Stimulated activated CD4-positive, alpha-beta T cell treated with anti-CD3 and anti-CD28 coated beads, Interleukin-4, amount 100 ng/mL, for 24 hours (primary cell): ENCODE results near the gene STXBP3.
A peak's percentile ranks its signal among the peaks of the same experiment; 100 is the strongest.
"Not testable (repeated sequence)": the region's sequence is repeated elsewhere in the genome, so short reads cannot be mapped to it uniquely, and the experiment has no call there.

ENCODE experiments used
- DNase-seq: peaks from one replicate; pipeline ENCODE4 v3.0.0-alpha.2; 2020

STXBP3 gene, protein sequence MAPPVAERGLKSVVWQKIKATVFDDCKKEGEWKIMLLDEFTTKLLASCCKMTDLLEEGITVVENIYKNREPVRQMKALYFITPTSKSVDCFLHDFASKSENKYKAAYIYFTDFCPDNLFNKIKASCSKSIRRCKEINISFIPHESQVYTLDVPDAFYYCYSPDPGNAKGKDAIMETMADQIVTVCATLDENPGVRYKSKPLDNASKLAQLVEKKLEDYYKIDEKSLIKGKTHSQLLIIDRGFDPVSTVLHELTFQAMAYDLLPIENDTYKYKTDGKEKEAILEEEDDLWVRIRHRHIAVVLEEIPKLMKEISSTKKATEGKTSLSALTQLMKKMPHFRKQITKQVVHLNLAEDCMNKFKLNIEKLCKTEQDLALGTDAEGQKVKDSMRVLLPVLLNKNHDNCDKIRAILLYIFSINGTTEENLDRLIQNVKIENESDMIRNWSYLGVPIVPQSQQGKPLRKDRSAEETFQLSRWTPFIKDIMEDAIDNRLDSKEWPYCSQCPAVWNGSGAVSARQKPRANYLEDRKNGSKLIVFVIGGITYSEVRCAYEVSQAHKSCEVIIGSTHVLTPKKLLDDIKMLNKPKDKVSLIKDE

DNA sequence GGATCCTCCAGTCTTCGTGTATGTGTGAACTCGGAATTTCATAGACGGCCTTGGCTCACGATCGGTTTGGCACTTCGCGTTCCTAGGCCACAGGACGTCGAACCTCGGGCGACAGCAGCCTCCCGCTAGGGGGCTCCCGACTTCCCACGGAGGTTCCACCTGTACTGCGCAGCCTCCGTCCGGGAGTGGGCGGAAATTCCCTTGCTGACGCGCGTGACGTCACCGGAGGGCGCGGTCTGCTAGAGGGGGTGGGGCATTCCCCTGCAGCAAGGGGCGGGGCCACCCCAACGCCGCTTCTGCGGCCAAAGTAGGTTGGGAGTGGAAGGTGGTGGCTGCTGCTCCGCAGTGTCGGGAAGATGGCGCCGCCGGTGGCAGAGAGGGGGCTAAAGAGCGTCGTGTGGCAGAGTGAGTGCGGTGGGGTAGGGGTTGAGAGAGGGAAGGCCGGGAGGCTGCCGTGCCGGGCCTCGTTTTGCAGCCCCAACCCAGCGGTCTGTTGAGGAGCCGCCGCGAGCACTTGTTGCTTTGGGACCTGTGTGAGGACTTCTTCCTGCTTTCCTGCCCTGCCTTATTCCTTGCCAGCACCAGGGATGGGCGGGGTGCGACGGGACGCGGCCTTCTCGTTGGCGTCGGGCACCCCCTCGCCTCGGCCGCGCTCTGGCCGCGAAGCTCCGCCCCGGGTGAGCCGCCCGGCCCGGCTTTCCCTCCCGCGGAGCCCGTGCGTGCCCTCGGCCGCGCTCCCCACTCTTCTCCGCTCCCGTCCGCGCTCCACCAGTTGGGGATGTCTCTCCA is at the start of gene STXBP3:
Gene STXBP3 (plus strand): TSS at position 293 of the 789 bp plus-strand sequence. CDS start 64 bp downstream, at position 357.
- peak; percentile 100 for DNase-seq

DNA sequence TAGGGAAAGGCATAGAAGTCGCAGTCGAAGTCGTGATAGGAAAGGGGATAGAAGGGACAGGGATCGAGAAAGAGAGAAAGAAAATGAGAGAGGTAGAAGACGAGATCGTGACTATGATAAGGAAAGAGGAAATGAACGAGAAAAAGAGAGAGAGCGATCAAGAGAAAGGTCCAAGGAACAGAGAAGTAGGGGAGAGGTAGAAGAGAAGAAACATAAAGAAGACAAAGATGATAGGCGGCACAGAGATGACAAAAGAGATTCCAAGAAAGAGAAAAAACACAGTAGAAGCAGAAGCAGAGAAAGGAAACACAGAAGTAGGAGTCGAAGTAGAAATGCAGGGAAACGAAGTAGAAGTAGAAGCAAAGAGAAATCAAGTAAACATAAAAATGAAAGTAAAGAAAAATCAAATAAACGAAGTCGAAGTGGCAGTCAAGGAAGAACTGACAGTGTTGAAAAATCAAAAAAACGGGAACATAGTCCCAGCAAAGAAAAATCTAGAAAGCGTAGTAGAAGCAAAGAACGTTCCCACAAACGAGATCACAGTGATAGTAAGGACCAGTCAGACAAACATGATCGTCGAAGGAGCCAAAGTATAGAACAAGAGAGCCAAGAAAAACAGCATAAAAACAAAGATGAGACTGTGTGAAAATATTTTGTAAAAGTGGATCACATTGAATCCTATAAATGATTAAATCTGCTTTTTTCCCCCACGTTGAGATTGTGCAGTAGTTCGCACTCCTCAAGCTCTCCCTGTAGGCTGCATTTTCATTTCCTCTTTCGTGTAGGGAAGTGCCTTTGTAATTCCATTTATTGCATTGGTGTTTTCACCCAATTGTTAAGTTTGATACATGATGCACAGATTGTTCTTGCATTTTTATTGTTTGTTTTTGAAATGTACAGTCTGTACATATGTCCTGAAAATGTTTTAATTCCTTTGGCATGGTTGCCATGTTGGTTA is 46.8 kb upstream of the STXBP3 start:
- DNase-seq, result no peak

DNA sequence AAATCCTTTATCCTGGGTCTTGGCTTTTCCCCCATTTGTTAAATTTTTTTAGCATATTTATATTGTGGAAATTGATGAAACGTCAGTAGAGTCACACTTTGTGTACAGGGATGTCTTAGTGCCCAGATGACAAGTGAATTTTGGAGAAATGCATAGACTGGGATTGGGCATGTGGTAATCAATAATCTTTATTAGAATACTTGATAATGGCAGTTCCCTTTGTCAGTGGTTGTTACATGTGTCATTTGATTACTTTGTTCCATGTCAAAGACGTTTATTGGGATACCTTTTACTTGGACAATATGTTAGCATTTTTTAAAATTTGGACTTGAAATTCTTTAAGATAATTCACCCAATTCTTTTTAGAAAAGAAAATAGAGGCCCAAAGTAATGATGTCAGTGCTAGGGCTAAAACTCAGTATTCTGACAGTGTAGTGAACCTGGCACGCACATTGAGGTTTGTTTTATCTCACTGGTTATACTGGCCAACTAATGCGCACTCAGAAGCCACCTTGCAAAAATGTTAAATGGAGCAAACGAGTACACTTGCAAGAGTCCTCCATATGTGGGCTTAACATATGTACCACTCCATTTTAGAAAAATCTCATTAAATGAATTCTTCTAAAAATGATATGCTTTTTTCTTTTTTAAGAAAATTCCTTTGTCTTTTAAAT is 45.2 kb upstream of the STXBP3 start:
- no peak for DNase-seq

DNA sequence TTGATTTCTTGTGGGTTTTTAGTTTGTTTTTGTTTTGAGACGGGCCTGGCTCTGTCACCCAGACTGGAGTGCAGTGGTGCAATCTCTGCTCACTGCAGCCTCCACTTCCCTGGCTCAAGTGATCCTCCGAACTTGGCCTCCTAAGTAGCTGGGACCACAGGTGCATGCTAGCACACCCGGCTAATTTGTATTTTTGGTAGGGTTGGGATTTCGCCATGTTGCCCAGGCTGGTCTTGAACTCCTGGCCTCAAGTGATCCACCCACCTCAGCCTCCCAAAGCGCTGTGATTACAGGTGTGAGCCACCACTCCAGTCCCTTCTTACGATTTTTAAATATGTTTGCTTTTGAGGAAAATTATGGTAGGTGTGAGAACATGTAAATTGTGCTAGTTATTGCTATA is 44.4 kb upstream of the STXBP3 start:
- DNase-seq, result not testable (repeated sequence)

DNA sequence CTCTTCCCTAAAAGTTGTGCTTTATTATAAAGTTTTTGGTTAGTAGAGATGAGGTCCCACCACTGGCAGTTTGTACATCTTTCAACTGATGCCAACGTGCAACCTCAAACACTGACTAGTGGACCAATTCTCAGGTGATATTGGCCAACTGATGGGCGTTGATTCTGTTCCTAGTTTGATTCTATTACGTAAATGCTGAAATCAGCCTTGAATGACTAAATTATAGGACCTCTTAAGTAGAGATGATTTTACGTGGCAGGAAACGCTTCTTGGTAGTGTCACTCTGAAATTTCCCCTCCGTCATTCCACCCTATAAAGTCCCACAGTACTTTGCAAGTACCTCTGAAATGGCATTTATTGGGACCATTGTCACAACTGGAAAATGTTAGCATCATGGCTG is 42.5 kb upstream of the STXBP3 start:
- DNase-seq, result peak; percentile 30

DNA sequence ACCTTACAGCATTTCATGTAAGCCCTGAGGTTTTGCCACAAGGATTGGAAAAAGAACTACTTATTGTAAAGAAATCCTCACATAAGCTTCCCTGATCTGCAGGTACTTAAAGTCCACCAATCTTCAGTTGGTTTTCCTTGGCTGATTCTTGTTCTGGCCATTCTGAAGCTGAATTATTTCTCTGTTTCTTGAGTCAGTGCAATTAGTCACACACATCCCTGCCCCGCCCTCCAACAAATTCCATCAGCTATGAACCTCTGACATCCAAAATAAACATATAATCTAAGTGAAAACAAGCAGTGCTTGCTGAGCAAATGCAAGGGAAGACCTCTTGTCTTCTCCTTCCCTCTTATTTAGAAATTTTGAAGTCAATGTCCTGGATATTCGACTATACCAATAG is 42.0 kb upstream of the STXBP3 start:
- DNase-seq, result no peak

DNA sequence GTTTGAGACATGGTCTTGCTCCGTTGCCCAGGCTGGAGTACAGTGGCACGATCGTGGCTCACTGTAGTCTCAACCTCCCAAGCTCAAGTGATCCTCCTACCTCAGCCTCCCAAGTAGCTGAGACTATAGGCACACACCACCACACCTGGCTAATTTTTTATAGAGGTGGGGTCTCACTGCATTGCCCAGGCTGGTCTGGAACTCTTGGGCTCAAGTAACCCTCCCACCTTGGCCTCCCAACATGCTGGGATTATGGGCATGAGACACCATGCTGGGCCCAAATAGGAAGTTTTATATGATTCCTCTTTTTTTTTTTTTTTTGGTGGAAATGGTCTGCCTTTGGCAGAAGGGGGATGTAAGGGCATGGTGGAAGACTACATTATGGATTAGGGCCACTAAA is 39.8 kb upstream of the STXBP3 start:
- no peak for DNase-seq

DNA sequence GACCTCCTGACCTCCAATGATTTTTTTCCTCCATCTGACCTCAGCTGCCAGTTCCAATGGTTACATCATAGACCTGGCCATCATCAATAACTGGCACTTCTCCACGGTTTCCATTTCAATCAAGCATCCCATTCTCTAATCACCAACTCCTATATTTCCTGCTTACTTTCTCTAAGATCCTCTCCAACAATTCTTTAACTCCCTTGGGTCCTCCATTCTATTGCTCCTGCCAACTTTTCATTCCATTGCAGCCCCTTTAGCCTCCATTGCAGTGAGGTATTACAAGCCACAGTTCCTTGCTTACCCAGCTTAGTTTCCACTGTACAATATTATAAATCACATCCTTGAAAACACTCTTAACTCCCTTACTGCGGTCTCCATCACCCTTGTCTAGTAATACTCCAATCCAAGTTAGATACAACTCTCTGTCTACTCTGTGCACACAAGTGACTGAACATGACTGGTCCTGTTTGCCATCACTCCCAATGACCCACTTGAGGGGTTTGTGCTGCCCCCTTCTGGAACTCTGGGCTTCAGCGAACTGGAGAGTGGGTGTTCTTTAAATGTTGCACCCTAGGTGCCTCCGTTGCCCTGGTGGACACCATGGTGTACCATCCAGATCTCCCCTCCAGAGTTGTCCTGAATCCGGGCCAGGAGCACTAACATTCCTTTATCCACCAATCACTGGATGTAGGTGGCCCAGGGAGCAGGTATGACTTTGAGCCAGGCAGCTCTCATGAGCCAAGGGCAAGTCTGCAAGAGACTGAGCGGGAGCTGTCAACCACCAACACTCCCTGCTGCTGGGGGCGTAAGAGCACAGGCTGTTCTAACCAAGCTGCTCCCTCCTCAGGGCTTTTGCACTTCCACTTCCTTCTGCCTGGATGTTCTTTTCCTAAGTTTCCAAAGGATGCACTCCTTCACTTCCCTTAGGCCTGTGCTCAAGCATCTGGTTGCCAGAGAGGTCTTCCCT is 37.5 kb upstream of the STXBP3 start:
- peak; percentile 63 for DNase-seq

DNA sequence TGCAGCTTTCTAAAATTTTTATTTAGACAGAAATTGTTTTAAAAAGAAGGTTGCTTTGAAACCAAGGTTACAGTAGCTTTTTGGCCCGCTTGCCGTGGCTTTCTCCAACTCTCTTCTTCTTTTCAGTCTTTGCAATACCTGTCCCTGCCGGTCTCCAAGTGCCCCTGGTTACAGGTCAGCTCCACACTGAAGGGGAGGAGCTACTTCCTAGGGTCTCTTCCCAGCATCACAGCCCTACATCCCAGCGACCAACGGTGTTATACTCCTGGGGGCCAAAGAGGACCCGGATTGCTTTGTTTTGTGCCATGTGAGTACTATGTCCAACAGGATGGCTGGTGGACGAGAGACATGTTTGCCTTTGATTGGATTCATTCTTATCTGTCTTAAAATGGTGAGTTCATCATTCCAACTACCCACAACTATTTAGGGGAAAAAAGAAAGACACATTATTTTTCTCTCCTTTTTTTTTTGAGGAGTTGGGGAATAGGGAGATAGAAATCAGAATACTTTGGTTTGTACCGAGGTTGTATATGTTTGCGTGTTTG is 33.8 kb upstream of the STXBP3 start, which contains the start of gene FNDC7:
Gene FNDC7 (plus strand): TSS at position 303 of the 545 bp plus-strand sequence. CDS start 26 bp downstream, at position 329.
- no peak for DNase-seq

DNA sequence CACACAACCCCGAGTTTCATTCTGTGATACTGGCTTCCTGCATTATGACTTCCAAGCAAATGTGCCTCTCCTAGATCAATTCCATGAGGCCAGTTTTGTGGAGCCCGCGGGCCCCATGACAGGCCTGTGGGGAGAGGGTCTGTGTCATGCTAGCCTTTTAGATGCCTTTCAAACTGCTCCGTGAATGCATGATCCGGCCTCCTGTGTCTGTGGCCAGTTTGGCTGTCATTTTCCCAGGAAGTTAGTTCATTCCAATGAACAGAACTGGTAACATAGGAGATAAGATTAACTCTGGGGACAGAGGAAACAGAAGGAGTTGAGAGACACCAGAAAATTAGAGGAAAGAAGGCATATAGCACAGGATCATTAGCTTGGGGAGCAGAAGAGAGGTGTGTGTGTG is 30.5 kb upstream of the STXBP3 start:
- no peak for DNase-seq

DNA sequence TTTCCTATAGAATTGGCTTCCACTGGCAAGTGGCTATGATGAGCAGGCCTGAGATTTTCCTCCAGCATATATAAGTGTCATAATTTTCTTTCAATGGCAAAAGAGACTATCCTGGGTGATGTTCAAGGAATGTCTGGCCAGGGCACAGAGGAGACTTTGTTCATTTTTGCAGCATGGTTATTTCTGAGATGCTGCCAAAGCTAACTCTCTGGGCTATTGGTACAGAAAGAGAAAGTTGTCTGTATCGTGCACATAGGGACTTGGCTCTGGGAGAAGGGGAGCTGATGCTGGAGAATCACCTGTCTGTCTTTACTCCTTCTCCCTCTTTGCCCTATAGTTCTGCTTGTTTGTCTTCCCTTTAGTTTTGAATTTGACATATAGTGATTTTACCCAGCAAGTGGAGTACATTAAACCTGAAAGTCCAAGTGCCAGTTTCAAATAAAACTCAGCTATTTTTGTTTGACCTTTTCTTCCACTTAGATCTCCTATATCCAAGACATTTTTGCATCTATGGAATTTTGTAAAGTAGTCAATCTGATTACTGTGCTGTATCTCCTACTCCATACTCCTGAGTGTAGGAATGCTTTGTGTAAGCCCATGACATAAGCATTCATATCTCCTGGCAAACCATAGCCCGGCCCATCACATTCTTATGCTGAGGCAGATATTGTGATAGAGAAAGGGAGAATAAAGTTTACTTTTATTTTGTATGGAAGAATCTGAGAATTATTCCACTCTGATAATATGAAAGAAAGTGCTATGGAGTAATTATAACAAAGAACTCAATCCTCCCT is 29.8 kb upstream of the STXBP3 start:
- no peak for DNase-seq

DNA sequence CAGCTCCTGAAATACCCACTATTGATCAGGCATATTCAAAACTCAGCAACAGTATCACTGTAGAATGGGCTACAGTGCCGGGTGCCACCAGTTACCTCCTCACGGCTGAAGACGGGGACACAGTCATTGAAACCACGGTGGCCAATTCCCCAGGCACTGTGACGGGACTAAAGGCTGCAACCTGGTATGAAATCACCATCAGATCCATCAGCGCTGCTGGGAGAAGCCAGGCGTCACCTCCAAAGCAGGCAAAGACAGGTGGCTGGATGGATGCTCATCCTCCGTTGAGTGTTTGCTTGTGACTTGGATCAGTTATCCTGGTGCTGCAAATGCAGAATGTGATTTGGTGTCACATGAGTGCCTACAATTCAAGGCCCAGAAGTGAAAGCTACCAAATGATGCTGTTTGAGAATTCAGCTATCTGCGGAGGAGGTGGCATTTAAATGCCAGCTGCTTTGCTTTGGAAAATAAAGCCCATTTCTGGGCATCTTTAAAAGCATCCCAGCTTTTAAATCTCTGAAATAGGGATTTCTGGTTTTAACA is 28.6 kb upstream of the STXBP3 start:
- no peak for DNase-seq

DNA sequence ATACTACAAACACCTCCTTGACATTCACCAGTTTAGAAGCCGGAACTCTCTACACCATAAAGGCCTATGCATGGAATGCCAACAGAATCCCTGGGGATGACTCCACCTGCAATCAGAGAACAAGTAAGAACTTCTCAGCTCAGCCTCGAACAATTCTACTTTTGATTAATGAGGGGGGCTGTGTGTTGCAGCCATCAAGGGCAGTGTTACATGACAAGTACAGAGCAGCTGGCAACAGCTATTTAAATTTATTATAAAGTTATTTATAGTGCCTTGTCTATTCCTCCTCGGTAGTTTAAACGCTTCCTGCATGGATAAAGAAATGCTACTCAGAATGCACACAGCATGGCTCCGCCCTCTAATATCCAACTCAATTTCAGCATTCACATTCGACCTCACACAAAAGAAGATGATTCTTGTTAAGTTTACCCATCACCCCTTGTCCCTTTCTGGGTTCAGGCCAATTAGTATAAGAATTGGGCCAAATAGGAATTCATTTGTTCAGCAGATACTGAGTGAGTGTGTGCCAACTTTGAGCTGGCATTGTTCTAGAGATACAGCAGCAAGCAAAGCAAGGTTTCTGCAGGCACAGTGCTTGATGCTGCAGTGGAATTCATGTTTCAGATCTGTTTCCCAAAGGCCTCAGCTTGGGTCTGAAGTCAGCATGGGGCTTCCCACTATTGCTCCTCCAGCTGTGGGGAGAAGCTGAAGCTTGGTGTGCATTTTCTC is 27.4 kb upstream of the STXBP3 start:
- DNase-seq, result no peak

DNA sequence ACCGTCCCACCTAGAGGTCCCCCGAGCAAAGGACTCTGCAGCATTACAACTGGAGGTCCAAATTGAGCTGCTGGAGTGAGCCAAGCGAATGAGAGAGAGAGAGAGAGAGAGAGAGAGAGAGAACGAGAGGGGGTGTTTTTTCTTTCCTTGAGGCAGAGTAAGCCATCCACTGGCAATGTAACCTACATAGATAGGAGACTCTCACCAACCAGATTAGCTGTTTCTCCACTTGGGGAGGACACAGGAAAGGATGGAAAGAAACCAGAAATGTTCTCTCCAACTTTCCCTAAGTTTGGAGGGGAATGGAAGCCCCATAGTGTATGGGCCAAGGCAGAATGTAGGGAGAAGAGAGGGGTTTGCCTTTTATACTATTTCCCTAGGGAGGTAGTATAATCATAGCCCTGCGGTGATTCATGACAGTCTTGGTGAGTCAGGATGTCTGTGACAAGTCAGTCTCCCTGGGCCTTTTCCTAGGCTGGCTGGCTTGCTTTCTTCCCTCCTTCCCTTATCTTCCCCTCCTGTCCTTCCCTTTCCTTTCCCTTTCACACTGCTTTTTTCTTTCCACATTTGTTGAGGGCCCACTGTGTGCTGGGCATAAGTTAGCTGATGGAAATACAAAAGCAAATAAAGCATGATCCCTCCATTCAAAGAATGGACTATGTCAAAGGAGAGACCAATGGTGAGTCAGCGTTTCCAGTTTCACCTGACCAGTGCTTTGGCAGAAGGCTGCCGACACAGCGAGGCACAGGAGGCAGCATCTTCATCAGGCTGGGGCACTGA is 26.6 kb upstream of the STXBP3 start:
- DNase-seq, result no peak

DNA sequence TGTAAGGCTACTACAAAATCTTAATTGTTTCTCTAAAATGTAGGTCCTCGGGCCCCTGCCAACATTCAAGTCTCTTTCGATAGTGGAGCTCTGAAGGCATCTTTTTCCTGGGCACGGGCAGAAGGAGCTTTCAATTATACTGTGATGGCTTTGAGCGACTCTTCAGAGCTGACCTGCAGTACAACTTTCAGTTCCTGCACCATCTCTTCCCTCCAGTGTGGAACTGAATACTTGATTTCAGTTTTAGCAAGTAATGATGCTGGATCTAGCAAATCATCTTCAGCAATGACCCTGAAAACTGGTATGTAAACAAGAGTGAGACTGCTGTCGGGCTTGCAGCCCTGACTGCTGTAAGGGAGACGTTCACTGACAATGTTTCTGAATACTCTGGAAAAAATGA is 24.2 kb upstream of the STXBP3 start:
- no peak for DNase-seq

DNA sequence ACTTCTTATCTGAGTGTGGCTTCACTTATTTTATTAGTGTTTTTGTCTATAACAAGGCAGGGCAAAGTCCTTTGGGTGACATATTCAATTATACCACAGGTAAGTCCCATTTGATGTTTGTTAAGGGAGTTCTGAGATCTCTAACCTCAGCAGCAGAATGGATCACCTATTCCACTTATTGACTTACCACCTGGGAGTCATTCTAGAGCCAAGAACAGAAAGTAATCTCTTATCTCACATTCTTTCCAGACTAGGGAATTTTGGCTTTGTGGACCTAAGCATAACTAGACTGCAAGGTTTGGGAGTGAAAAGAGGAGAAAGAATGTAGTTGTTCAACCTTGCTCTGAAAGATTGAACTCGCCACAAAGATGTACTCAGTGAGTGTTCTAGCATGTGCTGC is 20.6 kb upstream of the STXBP3 start:
- DNase-seq, result no peak

DNA sequence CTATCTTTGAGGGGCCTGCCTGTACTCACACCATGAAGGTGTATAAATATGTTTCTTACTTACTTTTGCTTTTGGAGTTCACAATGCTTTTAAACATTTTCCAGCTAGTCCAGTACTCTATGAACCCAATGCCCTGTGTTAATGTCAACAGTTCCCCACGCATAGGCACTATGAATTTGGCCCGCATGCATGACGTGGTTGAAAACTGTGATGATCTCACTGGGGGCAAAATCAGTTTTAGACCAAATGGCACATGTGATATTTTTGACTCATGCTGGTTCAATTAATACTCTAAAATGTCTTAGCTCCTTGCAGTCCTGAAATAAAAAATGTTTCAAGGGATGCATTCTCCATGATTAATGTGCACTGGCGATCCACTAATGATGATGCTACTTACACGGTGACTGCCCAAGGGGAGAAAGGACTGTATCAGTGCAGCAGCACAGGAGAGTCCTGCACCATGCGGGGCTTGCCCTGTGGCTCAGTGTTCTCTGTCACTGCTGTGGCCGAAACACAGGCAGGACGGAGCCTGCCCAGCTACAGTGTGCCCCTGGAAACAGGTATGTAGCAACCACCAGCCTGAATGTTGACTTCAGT is 18.0 kb upstream of the STXBP3 start:
- DNase-seq, result no peak
